ENCODE data around the gene YJU2.
"Not testable (repeated sequence)": the region's sequence is repeated elsewhere in the genome, so short reads cannot be mapped to it uniquely, and the experiment has no call there.

Gene YJU2

GRCh38 chr19:4267901-4268815, 21.3 kb downstream of the YJU2 start:
- DNase-seq (ENCODE audit: low spot score) = no peak

- no peak for DNase-seq (ENCODE audit: low spot score)
These were observed 22.0 kb downstream of the YJU2 start for GRCh38 chr19:4268816-4269430.

- no peak for DNase-seq (ENCODE audit: low spot score)
These were observed 26.0 kb downstream of the YJU2 start for GRCh38 chr19:4272894-4273293.

DNA sequence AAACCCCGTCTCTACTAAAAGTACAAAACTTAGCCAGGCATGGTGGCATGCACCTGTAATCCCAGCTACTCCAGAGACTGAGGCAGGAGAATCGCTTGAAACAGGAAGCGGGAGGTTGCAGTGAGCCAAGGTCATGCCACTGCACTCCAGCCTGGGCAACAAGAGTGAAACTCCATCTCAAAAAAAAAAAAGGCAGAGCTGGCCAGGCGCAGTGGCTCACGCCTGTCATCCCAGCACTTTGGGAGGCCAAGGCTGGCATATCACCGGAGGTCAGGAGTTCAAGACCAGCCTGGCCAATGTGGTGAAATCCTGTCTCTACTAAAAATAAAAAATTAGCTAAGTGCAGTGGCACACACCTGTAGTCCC, 27.4 kb downstream of the YJU2 start:
- not testable (repeated sequence) for DNase-seq (ENCODE audit: low spot score)

DNA sequence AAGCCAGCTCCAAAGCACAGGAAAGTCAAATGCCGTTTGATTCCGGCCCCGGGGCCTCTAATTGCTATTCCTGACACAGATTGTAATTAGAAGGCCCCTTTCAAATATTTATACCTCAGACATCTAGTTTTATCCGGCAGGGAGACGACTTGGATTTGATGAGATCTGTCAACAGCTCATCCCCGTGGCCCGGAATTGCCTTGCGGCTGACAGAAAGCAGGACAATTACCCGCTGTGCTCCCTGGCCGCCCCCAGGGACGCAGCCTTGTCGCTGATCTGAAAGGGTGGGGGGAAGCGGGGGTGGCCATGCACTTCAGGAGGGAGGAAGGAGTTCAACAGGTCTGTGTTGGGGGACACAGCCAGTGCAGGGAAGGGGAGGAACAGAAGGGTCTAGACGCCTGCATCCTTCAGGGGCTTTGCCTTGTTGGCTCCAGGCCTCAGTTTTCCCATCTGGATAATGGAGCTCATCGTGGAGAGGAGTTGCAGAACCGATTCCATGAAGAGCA, 30.4 kb downstream of the YJU2 start:
- no peak for DNase-seq (ENCODE audit: low spot score)

GRCh38 chr19:4278010-4278409, 31.1 kb downstream of the YJU2 start:
- no peak for DNase-seq (ENCODE audit: low spot score)

DNA sequence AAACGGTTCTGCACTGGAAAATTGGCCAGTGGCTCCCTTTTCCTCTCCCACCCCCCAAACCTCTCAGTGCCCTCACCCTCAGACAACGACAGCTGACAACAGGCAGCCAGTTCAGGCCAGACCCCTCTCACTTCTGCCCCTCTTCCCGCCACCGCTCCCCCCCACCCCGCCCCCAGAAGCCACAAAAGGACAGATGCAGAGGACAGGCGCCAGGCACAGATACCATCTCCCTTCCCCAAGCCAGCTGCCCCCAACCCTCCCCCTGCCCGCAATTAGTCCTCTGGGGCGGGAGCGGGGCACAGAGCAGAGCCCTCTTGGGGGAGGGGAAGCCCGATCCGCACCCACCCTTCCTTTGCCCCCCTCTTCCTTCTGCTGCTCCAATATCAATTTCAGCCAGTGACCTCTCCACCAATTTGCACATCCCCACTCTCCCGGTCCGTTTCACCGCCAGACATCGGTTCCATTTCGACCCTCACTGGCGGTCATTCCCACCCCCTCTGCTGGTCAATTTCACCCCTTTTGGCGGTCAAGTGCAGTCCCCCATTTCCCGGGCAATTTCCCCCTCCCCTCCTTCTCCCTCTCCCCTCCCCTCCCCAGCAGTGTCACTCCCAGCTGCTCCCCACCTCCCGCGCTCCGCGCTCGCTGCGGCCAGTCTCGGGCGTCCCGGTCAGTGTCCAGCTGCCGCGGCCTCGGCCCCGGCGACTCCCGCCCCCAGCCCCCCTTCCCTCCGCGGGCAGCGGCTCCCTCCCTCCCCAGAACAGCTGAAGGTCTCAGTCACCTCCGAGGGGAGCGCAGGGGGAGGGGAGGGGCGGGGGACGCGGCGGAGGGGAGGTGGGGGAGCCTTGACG, 31.8 kb downstream of the YJU2 start, which contains the start of gene SHD:
Gene SHD, plus strand, starts transcription at position 848 of the 848 bp plus-strand sequence. CDS start 798 bp downstream, outside the sequence.
- no peak for DNase-seq (ENCODE audit: low spot score)

GRCh38 chr19:4279267-4279529, 32.3 kb downstream of the YJU2 start:
- DNase-seq (ENCODE audit: low spot score) = no peak

DNA sequence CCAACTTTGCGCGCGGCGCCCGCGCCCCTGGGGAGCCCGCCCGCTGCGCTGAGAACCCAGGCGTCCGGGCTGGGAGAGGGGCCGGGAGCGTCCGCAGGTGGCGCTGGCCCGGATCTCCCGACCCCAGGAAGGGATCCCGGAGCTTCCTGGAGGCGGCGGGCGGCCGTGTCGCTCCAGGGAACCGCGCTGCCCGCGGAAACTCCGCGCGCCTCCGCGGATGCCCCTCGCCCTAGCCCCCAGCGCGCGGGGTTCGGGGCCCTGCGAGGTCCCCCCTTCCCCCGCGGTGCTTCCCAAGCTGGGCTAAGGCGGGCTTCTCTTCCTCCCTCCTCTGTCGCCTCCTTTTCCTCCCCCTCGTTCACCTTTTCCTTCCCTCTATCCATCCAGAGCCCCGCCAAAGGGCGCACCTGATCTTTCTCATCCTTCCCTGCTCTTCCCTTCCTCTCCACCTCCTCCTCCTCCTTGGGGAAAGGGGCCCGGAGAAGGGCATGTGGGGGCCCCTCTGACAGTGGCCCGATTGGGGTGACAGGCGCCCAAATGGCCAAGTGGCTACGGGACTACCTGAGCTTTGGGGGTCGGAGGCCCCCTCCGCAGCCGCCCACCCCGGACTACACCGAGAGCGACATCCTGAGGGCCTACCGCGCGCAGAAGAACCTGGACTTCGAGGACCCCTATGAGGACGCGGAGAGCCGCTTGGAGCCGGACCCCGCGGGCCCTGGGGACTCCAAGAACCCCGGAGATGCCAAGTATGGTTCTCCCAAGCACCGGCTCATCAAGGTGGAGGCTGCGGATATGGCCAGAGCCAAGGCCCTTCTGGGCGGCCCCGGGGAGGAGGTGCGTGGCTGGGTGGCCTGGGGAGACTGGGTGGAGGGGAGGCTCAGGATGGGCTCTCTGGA, 32.9 kb downstream of the YJU2 start:
- no peak for DNase-seq (ENCODE audit: low spot score)

DNA sequence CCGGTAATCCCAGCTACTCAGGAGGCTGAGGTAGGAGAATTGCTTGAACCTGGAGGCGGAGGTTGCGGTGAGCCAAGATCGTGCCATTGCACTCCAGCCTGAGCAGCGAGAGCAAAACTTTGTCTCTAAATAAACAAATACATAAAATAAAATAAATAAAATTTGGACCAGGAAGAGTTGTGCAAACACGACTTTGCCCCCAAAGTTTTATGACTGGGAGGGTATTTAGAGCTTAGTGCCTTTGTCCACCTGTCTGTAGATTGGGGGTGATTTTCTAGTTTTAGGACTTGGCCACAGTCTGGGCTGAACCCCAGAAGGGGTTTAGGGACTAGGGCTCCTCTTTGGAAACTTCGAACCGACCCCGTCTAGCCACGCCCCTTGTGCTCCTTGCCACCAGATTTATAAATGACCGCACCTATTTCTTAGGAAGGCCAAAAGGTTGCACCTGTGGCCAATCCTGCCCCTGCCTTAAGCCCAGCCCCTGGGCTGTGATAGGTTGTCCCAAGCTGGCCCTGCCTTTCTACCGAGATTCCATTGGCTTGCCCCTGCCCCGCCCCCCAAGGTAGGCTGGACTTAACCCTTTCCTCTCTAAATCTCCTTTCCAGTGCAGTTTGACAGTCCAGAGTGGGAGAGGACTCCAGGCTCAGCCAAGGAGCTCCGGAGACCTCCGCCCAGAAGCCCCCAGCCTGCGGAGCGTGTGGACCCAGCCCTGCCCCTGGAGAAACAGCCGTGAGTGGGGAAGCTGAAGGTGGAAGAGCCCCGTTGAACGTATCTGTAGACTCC, 37.5 kb downstream of the YJU2 start:
- peak; percentile 47 for DNase-seq (ENCODE audit: low spot score)

GRCh38 chr19:4284974-4285373, 38.1 kb downstream of the YJU2 start:
- no peak for DNase-seq (ENCODE audit: low spot score)

DNA sequence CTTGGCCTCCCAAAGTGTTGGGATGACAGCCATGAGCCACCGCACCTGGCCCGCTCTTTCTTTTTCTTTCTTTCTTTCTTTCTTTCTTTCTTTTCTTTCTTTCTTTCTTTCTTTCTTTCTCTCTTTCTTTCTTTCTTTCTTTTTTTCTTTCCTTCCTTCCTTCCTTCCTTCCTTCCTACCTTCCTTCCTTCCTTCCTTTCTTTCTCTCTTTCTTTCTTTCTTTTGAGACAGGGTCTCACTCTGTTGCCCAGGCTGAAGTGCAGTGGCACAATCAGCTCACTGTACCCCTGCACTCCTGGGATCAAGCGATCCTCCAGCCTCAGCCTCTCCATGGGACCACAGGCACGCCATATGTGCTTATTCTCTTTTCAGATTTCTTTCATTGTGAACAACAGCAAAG, 39.3 kb downstream of the YJU2 start:
- DNase-seq (ENCODE audit: low spot score) = not testable (repeated sequence)

- no peak for DNase-seq (ENCODE audit: low spot score)
These were observed 41.4 kb downstream of the YJU2 start for GRCh38 chr19:4288091-4288777.

DNA sequence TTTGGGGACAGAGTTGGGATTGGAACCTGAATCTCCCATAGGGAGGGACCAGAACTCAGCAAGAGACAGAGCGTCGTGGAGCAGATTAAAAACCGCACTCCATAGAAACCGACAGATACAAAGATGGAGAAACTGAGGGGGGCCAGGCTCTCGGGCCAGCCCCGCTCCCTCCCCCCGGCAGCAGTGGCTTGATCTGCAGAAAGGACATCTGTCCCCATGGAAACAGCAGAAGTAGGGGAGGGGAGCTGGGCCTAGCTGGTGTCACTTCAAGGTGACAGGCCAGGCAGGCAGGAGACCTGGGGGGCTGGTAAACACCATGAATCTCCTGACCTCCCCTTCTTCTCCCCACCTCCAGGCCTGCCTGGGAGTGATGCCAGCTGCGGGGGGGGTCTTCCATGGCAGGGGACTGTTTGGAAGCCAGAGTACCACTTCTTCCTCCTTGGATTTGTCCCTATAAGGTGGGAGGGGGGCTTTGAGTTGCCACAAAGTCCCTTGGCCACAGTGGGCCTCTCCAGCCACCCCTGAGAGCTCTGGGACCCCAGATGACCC, 44.4 kb downstream of the YJU2 start:
- DNase-seq (ENCODE audit: low spot score) = no peak

DNA sequence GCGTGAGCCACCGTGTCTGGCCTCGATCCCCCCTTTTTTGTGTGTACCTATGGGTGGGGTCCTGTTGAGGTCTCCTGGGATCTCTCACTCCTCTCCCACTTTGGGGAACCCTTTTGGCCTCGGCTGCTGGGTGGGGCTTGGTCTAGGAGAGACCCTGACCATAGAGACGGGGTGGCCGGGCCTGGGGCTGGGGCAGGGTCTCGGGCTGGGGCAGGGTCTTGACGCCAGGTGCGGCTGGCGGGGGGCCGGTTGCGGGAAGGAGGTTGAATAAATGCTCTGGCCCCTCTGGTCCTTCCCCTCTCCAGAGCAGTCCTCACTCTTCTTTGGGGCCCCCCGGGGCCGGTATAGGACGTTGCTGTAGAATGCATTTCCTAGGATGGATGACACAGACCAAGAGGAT, 45.6 kb downstream of the YJU2 start:
- DNase-seq (ENCODE audit: low spot score) = no peak

DNA sequence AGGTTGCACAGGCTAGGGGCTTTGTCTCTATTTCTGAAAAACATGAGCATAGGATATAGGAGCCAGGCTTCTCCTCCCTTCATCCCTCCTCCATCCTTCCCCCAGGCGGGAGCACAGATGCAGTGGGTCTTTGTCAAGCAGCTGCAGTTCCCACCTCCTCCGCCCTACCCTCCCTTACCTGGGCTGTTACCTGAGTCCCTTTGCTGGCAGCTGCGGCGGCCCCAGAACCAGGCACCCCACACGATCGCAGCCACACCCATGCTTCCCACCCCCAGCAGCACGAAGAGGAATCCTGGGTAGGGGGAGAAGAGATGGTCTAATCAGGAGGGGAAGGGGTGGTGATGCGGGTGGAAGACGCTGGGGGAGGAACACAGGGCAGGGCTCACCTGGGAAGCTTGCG, 47.5 kb downstream of the YJU2 start:
- DNase-seq (ENCODE audit: low spot score) = no peak

- no peak for DNase-seq (ENCODE audit: low spot score)
These were observed 49.3 kb downstream of the YJU2 start for GRCh38 chr19:4295972-4296771.

DNA sequence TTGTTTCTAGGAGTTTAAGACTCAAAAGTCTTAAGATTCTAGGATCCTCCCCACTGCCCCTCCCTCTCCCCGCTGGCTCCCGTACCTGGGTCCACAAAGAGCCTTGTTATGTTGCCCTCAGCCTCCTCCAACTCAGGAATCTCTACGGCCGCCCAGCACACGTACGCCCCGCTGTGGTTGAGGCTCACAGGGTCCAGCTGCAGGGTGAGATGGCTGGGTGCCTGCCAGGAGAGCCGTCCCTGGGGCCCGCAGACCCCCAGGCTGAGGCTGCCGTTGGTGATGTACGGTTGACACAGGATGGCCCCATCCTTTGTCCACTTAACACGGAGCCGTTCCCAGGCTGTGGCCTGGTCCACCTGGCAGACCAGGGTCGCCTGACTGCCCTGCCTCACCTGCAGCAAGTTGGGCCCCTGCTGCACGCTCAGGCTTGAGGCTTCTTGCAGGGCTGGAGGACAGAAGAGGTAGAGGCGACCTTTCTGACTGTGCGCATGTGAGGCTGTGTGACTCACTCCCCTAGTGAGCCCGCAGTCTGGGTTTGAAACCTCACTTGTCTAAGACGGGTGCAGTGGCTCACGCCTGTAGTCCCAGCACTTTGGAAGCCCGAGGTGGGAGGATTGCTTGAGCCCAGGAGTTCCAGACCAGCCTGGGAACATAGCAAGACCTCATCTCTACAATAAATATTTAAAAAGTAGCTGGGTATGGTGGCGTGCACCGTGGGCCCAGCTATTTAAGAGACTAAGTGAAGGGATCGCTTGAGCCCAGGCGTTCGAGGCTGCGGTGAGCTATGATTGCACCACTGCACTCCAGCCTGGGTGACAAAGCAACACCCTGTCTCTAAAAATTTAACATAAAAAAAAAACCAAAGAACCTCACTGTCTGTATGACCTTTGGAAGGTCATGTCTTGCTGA, 51.3 kb downstream of the YJU2 start:
- DNase-seq (ENCODE audit: low spot score) = no peak

All from RKO (cell line).